Colonic mucosa (tissue), 4 donors: ENCODE results near the gene BRCA1. TPM values are rescaled to one million over a fixed set of nuclear protein-coding genes. Genes with fewer than 3 reads are reported as not detected.

Experiments used
- DNase-seq: peaks from one replicate; pipeline ENCODE4 v3.0.0-alpha.2; 2020
- H3K27ac ChIP-seq: fragments of 200-600 bp; one replicate; pipeline ENCODE4 v1.8.0; 2021
- H3K27me3 ChIP-seq: fragments of 200-600 bp; one replicate; pipeline ENCODE4 v1.8.0; 2021
- H3K36me3 ChIP-seq: fragments of 200-600 bp; one replicate; pipeline ENCODE4 v1.8.0; 2021
- H3K4me1 ChIP-seq: fragments of 200-600 bp; one replicate; pipeline ENCODE4 v1.8.0; 2021; ENCODE audit warnings: mild to moderate bottlenecking
- H3K4me3 ChIP-seq: fragments of 200-600 bp; one replicate; pipeline ENCODE4 v1.8.0; 2021
- H3K9ac ChIP-seq, 2 donors: one replicate each; pipeline ENCODE4 v1.7.0; 2013; ENCODE audit warnings: control low read depth in 2 of 2, low read depth in 2 of 2, low read length in 2 of 2
- H3K9me3 ChIP-seq: fragments of 200-600 bp; one replicate; pipeline ENCODE4 v1.8.0; 2021
- intact Hi-C: fragments of 100-400 bp; cut with DNase I; formaldehyde crosslinking; loops from one replicate; pipeline ENCODE4 v1.14.1; 2022
- total RNA-seq, 2 donors: library from RNA; stranded (reverse); fragmentation: NEBNext Ultra II Directional in 1 of 2; extraction: Animal tissue kit (Norgen Biotek cat#: 25700) in 1 of 2; gene quantifications; one replicate each; pipeline ENCODE4 v1.2.1, GENCODE V29; 2021
- TF ChIP-seq, protein P1 (sequence below): fragments of 200-600 bp; IDR thresholded peaks from one replicate; pipeline ENCODE4 v1.8.0; 2022; ENCODE audit warnings: antibody characterized with exemption, mild to moderate bottlenecking
- donor health status: healthy.
- donor health status: DM: no; HTN: no; CAD: no.
- donor health status: DM: no; HTN: no; CAD: no.

BRCA1 gene
- total RNA-seq, 2 donors from 2014 or later, result 9.5 to 44.1 TPM

DNA sequence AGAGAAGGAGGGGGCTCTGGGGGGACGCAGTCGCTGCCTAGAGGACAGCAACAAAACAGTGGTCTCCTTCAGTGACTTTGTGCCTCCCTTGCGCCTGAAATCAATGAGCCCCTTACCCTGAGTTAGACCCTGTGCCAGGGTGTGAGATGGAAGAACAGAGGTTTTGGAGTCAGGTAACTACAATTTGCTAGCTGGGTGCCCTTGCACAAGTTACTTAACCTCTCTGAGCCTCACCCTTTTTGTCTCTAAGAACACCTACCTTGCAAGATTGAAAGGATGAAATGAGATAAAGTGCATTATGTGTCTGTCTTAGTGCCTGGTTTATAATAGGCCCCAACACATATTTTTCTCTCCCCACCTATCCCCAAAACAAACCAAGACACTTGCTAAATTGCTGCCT, 90.3 kb downstream of the BRCA1 start:
- intact Hi-C loops, result no loop called here
- Histone ChIP-seq H3K9ac (no peak overlapping the region), H3K4me1 (no peaks in the 10 kb centered on the region), H3K27ac (no peak overlapping the region), H3K36me3 (no peaks in the 10 kb centered on the region), H3K9me3 (no peaks in the 10 kb centered on the region), H3K27me3 (no peaks in the 10 kb centered on the region), H3K4me3 (no peak overlapping the region)
- DNase-seq, result no peak
- TF ChIP-seq, protein P1, sequence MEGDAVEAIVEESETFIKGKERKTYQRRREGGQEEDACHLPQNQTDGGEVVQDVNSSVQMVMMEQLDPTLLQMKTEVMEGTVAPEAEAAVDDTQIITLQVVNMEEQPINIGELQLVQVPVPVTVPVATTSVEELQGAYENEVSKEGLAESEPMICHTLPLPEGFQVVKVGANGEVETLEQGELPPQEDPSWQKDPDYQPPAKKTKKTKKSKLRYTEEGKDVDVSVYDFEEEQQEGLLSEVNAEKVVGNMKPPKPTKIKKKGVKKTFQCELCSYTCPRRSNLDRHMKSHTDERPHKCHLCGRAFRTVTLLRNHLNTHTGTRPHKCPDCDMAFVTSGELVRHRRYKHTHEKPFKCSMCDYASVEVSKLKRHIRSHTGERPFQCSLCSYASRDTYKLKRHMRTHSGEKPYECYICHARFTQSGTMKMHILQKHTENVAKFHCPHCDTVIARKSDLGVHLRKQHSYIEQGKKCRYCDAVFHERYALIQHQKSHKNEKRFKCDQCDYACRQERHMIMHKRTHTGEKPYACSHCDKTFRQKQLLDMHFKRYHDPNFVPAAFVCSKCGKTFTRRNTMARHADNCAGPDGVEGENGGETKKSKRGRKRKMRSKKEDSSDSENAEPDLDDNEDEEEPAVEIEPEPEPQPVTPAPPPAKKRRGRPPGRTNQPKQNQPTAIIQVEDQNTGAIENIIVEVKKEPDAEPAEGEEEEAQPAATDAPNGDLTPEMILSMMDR, result no peak

DNA sequence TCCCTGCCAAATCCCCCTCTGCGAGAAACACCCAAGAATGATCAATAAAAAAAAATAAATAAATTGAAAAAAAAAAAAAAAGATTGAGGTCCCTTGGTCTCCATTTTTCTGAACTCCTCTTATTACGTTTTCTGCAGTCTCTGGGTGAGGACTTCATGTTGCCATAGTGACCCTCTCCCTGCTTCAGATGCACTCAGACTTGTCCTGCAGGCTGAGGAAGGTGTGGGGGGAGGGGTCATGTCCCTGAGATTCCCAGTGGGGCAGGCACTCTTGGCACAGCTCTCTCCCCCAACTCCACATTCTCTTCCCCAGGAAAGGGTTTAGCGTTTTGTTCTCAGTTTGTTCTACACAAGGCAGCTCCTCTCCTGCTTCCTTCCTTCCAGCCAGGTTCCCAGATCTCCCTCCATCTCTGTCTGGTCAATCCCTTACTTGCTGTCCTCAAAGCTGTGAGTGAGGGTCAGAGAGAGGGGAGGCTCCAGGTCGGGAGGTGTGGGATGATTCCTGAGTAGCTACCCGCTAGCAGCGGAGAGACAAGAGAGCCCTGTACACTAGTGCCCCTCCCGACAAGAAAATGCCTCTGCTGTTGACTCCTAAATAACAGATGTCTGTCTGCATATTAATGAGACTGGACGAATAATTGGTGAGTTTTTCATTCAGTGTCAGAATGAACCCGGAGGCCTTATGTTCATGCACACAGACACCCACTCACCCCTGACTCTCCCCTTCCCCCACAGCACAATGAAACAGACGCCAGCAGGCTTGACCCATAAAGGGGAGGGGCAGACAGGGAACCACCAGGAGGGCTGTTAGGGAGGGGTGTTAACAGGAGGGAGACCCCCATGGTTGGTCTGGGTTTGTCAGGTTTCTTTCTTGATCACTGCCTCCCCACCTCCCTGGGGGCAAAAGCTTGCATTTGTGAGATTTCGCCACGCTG, 90.9 kb downstream of the BRCA1 start:
- Histone ChIP-seq H3K36me3 (no peaks in the 10 kb centered on the region), H3K27me3 (no peaks in the 10 kb centered on the region), H3K4me3 (no peak overlapping the region), H3K9me3 (no peaks in the 10 kb centered on the region), H3K4me1 (no peaks in the 10 kb centered on the region), H3K9ac (no peak overlapping the region), H3K27ac (no peak overlapping the region)
- TF ChIP-seq, protein P1, result no peak
- DNase-seq, result no peak
- intact Hi-C loops, result no loop called here

DNA sequence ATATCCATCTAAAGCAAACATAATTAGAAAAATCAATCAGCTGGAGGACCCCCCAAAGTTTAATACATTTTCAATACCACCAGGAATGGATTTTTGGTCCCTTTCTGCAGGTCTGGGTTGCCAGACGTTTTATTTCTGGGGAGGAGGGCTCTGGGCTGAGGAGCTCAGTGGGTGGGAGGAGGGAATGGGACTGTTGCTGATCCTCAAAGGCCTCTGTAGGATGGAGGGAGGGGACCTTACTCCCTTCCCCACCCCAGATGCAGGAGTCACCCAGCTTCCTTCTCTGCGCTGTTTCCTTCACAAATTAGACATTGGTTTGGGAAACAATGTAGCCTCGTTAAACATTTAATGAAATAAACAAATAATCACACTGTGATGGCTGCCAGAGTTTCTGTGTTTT, 93.5 kb downstream of the BRCA1 start:
- no peaks in the 10 kb centered on the region for H3K4me1 ChIP-seq
- intact Hi-C loops, result no loop called here
- no peak overlapping the region for H3K27ac ChIP-seq
- H3K27me3 ChIP-seq, result no peaks in the 10 kb centered on the region
- DNase-seq, result no peak
- H3K9me3 ChIP-seq, result no peaks in the 10 kb centered on the region
- TF ChIP-seq, protein P1, result no peak
- H3K4me3 ChIP-seq, result no peak overlapping the region
- H3K36me3 ChIP-seq, result no peaks in the 10 kb centered on the region
- no peak overlapping the region for H3K9ac ChIP-seq

DNA sequence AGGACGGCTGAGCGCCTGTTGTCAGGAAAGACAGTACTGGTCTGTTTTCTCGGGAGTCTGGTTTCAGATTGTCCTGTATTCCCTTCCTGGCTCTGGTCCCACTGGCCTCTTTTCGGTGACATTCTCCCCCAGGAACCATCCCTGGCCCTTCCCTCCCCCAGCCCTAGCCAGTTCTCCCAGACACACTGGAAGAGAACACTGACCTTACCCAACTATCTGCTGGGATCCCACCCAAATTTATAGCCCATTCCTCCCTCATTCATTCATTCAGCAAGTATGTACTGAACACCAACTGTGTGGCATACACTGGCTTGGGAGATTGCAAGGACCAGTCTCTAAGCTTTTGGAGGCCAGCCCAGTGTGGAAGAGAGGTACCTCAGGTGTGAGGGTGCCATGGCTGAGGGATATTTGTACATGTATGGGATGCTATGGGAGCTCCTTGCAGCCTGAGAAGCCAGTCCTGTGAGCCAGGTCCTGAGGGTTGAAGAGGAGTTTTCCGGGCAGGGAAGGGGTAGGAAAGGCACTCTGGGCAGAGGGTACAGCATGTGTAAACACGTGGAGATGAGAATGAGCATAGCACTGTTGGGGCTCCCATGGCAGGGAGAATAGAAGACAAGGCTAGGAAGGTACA, 94.9 kb downstream of the BRCA1 start:
- no peaks in the 10 kb centered on the region for H3K36me3 ChIP-seq
- H3K9ac ChIP-seq, result no peak overlapping the region
- DNase-seq, result no peak
- TF ChIP-seq, protein P1, result no peak
- intact Hi-C loops, result no loop called here
- no peaks in the 10 kb centered on the region for H3K4me1 ChIP-seq
- H3K27ac ChIP-seq, result no peak overlapping the region
- H3K9me3 ChIP-seq, result no peaks in the 10 kb centered on the region
- H3K4me3 ChIP-seq, result no peak overlapping the region
- no peaks in the 10 kb centered on the region for H3K27me3 ChIP-seq

DNA sequence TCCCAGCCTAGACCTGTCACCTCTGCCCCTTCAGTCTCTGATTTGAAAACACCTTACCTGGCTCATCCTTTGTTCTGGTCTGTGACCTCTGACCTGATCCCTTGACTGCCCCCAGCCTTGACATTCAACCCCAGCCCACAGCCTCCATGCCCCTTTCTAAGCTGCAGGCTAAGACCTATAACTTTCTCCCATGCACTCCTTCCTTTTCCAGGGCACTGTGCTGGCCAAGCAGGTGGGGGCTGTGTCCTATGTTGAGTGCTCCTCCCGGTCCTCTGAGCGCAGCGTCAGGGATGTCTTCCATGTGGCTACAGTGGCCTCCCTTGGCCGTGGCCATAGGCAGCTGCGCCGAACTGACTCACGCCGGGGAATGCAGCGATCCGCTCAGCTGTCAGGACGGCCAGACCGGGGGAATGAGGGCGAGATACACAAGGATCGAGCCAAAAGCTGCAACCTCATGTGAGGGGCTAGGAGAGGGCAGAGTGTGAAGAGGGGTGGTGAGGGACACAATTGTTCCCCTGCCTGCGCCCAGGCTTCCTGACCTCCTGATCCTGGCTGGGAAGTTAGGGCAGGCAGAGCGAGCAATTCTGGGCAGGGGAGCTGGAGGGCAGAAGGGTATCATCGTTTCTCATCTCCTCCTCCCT, 96.8 kb downstream of the BRCA1 start:
- no peak for DNase-seq
- intact Hi-C loops, result loop anchor here (10.0 kb wide), 2 partner anchors 286 to 316 kb away; no protein-coding TSS in a partner anchor
- no peaks in the 10 kb centered on the region for H3K4me1 ChIP-seq

More for the DNA sequence above, 96.8 kb downstream of the BRCA1 start:
- Histone ChIP-seq H3K9ac (no peak overlapping the region), H3K27ac (no peak overlapping the region), H3K27me3 (no peaks in the 10 kb centered on the region), H3K4me3 (no peak overlapping the region), H3K9me3 (no peaks in the 10 kb centered on the region), H3K36me3 (no peaks in the 10 kb centered on the region)
- TF ChIP-seq, protein P1, result no peak
